Right ventricle myocardium superior (tissue), 1 donor: Measurements from ENCODE around the gene ATF4. TPM values are rescaled to one million over a fixed set of nuclear protein-coding genes. Genes with fewer than 3 reads are reported as not detected.
"Not testable (repeated sequence)": the region's sequence is repeated elsewhere in the genome, so short reads cannot be mapped to it uniquely, and the experiment has no call there.

Source experiments
- ATAC-seq: fragments of 200-7000 bp; cut with Tn5 transposase; one replicate; pipeline ENCODE4 v1.9.1; 2020; ENCODE audit warnings: mild to moderate bottlenecking; ENCODE audit not compliant: poor library complexity
- DNase-seq: peaks from one replicate; pipeline ENCODE4 v3.0.0-alpha.2; 2020
- intact Hi-C: fragments of 100-400 bp; cut with DNase I; formaldehyde crosslinking; loops from one replicate; pipeline ENCODE4 v1.11.2; 2022
- total RNA-seq: library from RNA; stranded (reverse); fragmentation: NEBNext Ultra II Directional; extraction: Animal tissue kit (Norgen Biotek cat#: 25700); gene quantifications from one replicate; pipeline ENCODE4 v1.2.1, GENCODE V29; 2021
- donor health status: DM: no; HTN: yes; CAD: no; lungs with severe emphysema.

The ATF4 gene
- total RNA-seq, 1 donor from 2014 or later: 200 TPM

- no peak for DNase-seq
- no peak for ATAC-seq
Observed at GRCh38 chr22:39502789-39503409, 17.5 kb upstream of the ATF4 start.

GRCh38 chr22:39503630-39504029 is 16.7 kb upstream of the ATF4 start:
- DNase-seq: no peak
- intact Hi-C loops: no loop called here

More at GRCh38 chr22:39502789-39503409, 17.5 kb upstream of the ATF4 start:
- intact Hi-C loops: no loop called here

GRCh38 chr22:39504071-39504470 is 16.3 kb upstream of the ATF4 start:
- no peak for ATAC-seq
- intact Hi-C loops: no loop called here
- no peak for DNase-seq

More at GRCh38 chr22:39503630-39504029, 16.7 kb upstream of the ATF4 start:
- no peak for ATAC-seq

GRCh38 chr22:39507021-39507420 is 13.3 kb upstream of the ATF4 start:
- intact Hi-C loops, DNase-seq, ATAC-seq: not testable (repeated sequence)

GRCh38 chr22:39508393-39508792 is 12.0 kb upstream of the ATF4 start:
- no peak for DNase-seq
- intact Hi-C loops: no loop called here
- no peak for ATAC-seq

GRCh38 chr22:39510529-39511149 is 9.7 kb upstream of the ATF4 start:
- DNase-seq (no peak), ATAC-seq (no peak)
- intact Hi-C loops: no loop called here

- intact Hi-C loops: no loop called here
- peak; percentile 31 for DNase-seq
- no peak for ATAC-seq
Observed at GRCh38 chr22:39511226-39511625, 9.1 kb upstream of the ATF4 start.

- intact Hi-C loops: no loop called here
- DNase-seq (peak; percentile 39), ATAC-seq (no peak)
Observed at GRCh38 chr22:39512026-39512425, 8.3 kb upstream of the ATF4 start.

GRCh38 chr22:39513791-39514190 is 6.6 kb upstream of the ATF4 start:
- peak; percentile 37 for DNase-seq
- peak; percentile 18 for ATAC-seq
- intact Hi-C loops: no loop called here

GRCh38 chr22:39514373-39514973 is 5.9 kb upstream of the ATF4 start:
- ATAC-seq: peak; percentile 35
- intact Hi-C loops: no loop called here
- DNase-seq: peak; percentile 76

GRCh38 chr22:39515266-39516050 is 4.9 kb upstream of the ATF4 start:
- ATAC-seq: no peak
- intact Hi-C loops: no loop called here
- no peak for DNase-seq

GRCh38 chr22:39517470-39517869 is 2.9 kb upstream of the ATF4 start:
- intact Hi-C loops: no loop called here
- ATAC-seq (no peak), DNase-seq (no peak)

- intact Hi-C loops: no loop called here
- DNase-seq (peak; percentile 26), ATAC-seq (no peak)
Observed at GRCh38 chr22:39518144-39518786, 2.1 kb upstream of the ATF4 start.

GRCh38 chr22:39518996-39519680 is 1.2 kb upstream of the ATF4 start:
- ATAC-seq: no peak
- no peak for DNase-seq
- intact Hi-C loops: no loop called here

- intact Hi-C loops: loop anchor here (10.0 kb wide), 2 partner anchors 175 to 345 kb away; partner anchors contain the start of gene SYNGR1
- ATAC-seq: peak; percentile 92
- peak; percentile 98 for DNase-seq
Observed at GRCh38 chr22:39519681-39520225, 609 bp upstream of the ATF4 start.

GRCh38 chr22:39521106-39521885 is 934 bp downstream of the ATF4 start:
- DNase-seq, ATAC-seq: not testable (repeated sequence)
- intact Hi-C loops: loop anchor here (10.0 kb wide), 2 partner anchors 176 to 346 kb away; partner anchors contain the start of gene SYNGR1

- not testable (repeated sequence) for DNase-seq, ATAC-seq
- intact Hi-C loops: loop anchor here (10.0 kb wide), 2 partner anchors 177 to 347 kb away; partner anchors contain the start of gene SYNGR1
Observed at GRCh38 chr22:39522091-39522490, 1.7 kb downstream of the ATF4 start.
